ENCODE data around the gene NPSR1.
"Not testable (repeated sequence)": the region's sequence is repeated elsewhere in the genome, so short reads cannot be mapped to it uniquely, and the experiment has no call there.

Gene NPSR1

DNA sequence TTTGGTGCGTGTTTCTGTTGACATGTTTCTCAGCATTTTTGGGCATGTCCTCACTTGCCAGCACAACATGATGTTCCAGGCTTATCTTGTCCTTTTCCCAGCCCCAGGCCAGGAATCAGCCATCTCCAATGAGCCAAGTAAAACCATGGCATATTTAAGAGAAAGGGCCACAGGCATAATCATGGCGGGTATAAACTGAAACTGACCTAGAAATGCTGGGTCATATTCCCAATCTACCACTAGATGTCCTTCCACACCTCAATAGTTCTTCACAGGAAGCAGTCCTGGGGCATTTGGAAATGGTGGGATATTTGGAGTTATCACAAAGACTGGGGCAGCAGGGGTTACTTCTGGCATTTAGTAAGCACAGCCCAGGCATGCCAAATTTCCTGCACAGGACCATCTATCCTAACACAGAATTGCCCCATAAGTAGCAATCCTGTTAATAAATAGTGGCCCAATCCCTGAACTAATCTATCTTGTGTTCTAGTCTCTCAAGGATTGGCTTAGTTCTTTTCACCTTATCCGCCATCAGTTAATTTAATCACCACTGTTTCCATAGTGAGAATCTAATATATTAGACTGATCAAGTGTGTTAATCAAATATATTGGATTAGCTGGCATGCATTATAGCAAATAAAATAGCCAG is 101.6 kb downstream of the NPSR1 start:
- no peak for DNase-seq

DNA sequence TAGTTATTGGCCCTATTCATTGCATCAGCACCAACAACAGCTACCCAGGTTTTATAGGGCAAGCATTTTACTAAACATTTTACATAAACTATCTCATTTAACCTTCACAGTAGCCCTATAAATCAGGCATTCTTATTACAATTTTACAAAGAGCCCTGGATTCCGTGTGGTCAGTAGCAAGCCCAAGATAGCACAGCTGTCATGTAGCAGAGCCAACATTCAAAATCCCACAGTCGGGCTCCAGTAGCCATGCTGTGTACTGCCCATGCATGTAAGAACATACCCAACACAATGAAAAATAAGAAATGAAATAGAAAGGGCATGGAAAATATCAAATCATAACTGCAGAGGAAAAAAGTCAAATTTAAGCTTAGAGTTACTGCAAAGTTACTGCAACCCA is 102.3 kb downstream of the NPSR1 start:
- DNase-seq, result no peak

DNA sequence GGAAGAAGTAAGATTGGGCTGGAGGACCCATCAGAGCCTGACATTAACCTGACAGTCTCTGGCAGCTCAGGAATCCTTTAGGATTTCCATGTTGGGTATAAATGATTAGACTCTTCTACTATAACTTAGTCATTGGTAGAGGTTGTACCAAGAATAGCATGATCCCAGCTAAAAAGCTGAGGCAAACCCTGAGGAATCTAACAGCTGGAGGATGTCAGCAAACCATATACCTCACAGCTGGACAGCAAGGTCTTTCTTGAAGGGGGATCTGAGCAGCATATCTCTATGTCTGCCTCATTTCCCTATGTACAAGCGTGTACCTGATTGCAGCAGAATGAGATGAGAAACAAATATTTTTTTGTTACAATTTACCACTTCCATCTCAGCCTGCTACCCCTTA is 103.2 kb downstream of the NPSR1 start:
- DNase-seq, result no peak

DNA sequence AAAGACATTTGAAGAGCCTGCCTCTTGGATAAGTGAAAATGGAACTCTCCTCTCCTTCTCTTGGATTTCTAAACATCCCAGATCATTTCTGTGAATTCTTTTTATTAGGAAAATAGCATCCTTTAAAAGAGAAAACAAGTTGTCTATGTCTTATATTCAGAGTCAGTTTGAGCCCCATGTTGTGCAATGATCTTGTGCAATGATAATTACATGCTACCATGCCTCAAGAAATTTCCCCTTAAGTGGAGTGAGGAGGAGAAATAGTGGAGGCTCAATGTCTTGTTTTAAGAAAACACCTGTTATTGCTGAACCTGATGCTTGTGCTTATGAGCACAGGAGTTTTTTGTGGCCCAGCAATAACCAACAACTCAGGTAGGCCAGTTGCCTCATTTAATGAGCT is 103.6 kb downstream of the NPSR1 start:
- no peak for DNase-seq

DNA sequence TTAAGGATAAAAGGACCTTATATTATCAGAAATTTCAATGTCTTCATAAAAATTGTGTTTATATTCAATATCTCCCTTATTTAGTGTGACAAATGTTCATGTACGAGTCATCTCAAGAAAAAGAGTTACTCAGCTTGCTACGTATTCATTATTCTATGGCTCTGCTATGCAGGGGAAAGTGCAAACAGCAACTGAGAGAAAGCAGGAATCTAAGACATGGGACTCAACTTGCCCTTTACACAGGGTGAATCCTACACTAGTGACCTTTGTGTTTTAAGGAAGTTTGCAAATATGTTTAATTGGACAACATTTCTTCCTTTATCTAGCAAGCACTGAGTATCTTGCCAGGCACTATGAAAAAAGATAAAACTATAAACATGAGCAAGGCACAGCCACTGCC is 104.7 kb downstream of the NPSR1 start:
- no peak for DNase-seq

DNA sequence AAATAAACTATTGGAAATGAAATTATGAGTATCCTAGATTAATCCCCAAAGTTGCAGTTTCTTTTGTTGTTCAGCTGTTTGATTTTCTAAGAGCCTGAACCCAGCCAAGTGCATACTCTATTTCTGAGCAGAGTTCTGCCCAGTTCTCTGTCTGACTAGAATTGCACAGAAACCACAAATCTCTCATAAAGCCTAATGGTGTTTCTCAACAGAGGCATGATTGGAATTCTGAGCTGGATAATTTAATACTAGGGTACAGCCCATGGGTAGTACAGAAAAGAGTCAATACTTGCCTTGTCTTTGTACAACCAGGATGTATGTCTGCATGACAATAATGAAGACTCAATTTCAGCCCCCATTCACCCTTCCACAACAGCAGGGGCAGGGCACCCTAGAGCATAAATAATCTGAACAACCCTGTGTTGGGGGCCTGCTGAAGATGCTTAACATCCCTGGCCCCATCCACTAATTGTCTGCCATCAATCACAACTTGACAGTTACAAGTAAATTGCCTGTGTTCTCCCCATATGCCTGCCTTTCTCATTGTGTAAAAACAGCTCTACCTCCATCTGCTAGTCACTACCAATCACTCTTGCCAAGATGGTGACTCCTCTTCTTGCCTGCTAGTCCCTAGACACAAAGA is 114.4 kb downstream of the NPSR1 start:
- DNase-seq, result no peak

DNA sequence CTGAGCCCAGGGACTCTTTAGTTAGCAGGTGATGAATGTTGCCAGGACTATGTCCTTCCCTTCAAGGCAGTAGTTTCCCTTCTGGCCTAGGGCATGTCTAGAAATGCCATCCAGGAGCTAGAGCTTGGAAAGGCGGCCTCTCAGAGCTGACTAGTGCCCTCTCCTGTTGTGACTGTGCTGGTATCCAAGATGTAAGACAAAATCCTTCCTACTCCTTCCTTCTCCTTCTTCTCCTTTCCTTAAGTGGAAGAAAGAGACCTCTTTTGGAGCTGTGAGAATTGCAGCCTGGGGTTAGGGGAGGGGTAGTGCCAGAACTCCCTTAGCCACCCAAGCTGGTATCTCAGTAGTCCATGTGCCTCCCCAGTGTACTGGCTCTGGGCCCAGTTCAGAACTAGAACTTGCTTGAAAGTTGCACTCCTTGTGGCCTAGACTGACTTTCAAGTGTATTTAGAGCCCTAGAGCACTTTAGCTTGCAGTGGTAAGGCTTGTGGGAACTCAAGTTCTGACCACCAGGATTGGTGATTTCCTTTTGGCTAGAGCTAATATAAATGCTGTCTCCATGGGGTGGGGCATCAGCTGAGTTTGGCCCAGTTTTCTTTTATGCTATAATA is 118.8 kb downstream of the NPSR1 start:
- no peak for DNase-seq

DNA sequence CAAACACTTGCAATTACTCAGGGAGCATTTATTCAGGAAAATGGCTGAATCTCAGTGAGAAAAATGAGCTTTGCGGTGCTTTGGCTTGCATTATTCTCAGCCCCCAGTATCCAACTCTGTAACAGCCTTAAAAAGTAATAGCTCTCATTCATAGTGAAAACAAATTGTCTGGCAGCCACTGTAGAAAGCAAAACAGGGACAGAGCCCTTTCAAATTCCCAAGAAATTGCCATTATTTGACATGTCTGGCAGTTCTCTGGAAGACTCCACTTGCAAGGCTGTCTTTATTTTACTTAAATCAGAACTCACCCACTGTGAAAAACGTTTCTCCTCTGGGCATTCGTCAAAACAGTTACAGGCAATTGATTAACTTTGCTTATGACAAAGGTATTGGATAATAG is 122.5 kb downstream of the NPSR1 start:
- no peak for DNase-seq

DNA sequence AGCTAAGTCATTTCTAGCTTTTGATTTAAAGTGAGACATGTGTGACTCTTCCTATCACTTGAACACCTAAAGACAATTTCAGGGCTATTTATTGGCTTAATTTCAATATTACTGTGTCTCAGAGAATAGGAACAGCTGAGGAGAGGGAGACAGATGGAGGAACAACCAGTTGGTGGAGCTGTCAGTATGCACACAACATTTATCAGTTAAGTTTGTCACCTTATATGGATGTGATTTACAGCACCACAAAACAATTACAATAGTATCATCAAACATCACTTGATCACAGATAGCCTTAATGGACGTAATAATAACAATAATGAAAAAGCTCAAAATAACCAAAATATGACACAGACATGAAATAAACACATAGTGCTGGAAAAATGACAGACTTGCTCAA is 129.6 kb downstream of the NPSR1 start:
- no peak for DNase-seq

DNA sequence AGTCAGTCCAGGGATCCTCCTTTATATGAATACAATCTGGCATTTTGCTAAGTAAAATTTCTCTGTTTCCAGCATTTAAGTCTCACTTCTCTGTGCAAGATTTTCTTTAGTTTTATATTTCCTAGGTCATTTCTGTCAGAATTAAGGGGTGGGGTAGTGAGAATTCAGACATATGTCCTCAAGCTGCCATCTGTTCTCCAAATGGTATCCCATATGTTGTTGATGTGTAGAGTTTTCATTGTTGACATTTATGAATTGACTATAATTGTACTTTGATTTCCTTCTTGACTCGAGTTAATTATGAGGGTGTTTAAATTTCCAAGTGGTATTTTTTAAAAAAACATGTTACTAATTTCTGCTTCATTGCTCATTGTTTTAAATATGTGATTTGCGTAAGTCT is 148.8 kb downstream of the NPSR1 start:
- DNase-seq, result no peak

DNA sequence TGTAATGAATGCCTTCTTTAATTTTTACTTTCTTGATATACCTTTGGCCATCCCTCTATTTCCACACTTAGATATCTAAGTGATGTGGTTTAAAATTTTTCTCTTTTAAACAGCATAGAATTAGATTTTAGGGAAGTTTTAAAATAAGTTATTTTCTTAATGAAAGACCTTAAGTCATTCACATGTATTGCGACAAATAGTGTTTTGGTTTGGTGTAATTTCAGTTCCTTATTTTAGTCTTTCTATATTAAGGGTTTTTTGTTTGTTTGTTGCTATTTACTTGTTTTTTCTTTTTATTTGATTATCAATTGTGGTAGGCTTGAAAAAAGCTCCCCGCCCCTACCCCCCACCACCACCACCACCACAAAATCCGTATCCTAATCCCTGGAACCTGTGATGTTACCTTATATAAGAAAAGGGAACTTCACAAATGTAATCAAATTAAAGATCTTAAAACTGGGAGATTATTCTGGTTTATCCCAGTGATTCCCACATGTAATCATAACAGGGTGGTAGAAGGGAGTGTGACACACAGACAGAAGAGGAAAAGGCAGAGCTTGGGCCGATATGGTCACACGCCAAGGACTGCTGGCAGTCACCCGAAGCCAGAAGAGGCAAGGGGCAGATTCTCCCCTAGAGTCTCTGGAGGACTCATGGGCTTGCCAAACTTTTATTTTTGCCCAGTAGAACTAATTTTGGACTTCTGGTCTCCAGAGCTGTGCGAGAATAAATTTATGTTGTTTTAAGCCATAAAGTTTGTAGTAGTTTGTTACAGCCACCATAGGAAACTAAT is 149.7 kb downstream of the NPSR1 start:
- DNase-seq, result no peak

DNA sequence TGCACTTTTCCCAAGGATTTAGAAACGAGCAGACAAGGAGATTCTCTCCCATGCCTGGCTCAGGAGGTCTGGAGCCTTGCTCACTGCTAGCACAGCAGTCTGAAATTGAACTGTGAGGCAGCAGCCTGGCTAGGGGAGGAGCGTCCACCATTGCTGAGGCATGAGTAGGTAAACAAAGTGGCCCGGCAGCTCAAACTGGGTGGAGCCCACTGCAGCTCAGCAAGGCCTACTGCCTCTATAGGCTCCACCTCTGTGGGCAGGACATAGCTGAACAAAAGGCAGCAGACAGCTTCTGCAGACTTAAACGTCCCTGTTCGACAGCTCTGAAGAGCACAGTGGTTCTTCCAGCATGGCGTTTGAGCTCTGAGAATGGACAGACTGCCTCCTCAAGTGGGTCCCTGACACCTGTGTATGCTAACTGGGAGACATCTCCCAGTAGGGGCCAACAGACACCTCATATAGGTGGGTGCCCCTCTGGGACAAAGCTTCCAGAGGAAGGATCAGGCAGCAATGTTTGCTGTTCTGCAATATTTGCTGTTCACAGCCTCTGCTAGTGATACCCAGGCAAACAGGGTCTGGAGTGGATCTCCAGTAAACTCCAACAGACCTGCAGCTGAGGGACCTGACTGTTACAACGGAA is 156.3 kb downstream of the NPSR1 start:
- not testable (repeated sequence) for DNase-seq

DNA sequence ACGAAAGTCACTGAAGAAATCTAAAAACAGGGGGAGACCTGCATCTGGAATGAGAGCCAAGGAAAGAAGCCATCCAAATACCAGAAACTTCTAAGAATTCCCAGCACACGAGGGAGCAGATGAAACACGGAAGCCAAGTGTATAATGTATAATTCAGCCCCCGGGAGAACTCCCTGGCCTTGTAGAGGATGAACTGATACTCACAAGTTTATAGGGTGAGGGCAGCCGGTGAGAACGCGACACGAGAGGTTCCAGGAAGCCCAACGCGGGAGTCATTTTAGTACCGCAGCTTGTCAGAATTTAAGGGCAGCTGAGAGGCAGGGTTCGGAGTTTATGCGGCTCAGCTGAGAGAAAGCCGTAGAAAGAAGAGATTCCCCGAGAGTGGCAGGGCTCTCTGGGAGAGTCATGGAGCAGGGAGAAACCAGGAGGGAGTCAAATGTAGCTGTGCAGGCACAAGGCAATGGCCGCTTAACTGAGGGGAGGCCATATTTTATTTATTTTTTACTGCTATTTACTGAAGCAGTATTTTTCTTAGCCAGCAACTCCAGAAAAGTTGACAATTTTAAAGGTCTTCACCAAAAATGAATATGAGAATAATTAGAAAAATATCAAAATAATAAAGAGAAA is 164.0 kb downstream of the NPSR1 start:
- DNase-seq, result no peak

DNA sequence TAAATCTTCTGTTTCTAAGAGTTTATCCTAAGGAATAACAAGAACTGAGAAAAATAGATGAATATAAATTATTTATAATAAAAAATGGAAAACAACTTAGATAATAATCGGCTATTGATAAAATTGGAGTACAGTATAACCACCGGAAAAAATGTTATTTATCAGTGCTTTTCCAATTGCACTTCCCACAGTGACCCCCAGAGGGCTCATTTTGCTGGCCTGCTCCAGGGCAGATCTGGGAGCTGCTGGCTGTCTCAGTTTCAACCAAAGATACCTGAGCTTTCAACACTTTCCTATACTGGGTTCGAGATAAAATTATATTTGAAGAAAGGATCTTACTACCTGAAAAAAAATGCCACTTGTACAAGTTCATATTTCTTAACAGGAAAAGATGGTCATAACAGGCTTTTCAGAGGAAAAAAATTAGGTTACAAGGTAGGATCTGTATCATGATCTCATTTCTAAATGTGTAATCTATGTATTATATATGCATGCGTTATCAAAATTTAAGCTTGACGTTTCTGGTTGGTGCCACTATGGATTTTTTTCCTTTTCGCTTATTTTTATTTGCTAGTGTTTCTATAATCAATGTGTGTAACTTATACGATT is 165.7 kb downstream of the NPSR1 start:
- peak; percentile 41 for DNase-seq

DNA sequence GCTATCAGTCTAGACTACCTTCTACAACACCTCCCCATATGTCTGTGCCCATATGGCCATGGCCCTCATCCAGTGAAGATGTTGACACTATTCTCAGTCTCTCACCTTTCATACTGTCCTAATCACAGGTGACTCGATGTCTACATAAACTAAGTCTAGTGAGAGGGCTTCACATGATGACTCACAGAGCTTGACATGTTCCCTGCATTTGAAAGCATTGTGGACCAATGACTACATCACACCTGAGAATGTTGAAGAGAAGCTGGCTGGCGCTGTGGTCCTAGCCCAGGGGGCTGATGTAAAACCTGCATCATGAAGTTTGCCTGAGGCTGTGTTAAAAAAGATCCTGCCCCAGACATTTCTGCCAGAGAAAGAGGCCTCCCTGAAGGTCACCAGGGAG is 167.2 kb downstream of the NPSR1 start:
- DNase-seq, result no peak

DNA sequence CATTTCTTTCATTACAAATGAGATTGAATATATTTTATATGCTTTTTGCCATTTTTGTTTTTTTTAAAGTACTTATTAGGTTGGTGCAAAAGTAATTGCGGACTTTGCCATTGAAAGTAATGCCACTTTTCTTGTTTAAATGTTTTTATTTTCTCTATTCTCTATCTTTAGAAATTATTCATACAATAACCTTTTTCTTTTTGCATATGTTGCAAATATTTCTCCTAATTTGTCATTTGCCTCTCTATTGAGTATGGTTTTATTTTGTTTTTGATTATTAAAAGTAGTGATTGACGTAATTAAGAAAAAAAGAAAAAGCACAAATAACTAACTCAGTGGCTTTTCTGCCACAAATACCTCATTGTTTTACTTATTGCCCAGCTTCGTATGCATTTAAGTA is 172.4 kb downstream of the NPSR1 start:
- no peak for DNase-seq

DNA sequence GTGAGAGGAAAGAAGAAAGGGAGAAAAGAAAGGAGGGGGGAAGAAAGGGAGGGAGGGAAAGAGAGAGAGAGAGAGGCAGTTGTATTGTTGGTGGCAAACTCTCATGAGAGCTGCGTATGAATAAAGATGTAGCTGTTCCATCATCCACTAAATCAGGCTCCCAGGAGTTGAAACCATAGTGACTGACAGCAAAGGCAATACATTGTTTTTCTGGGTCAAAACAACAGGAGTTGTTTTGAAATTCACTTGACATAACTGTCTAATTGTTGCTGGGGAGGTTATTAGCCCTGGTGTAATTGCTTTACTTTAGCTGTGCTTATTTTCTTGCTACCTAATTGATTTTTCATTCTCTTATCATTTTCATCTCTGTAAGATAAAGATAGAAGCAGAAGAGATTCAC is 173.4 kb downstream of the NPSR1 start:
- DNase-seq, result no peak

DNA sequence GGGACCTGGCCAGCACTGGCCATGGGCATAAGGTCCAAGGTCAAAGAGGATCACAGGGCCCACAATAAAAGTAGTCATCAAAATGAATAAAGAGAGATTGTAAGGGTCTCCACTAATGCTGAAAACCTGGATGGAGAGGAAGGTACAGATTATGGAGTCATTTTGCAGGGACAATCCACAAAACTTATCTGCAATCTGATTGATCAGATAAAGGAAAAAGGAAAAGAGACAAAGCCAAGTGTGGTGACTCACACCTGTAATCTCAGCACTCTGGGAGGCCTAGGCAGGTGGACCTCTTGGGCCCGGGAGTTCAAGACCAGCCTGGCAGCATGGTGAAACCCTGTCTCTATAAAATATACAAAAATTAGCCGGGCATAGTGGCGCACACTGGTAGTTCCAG is 174.0 kb downstream of the NPSR1 start:
- DNase-seq, result no peak

DNA sequence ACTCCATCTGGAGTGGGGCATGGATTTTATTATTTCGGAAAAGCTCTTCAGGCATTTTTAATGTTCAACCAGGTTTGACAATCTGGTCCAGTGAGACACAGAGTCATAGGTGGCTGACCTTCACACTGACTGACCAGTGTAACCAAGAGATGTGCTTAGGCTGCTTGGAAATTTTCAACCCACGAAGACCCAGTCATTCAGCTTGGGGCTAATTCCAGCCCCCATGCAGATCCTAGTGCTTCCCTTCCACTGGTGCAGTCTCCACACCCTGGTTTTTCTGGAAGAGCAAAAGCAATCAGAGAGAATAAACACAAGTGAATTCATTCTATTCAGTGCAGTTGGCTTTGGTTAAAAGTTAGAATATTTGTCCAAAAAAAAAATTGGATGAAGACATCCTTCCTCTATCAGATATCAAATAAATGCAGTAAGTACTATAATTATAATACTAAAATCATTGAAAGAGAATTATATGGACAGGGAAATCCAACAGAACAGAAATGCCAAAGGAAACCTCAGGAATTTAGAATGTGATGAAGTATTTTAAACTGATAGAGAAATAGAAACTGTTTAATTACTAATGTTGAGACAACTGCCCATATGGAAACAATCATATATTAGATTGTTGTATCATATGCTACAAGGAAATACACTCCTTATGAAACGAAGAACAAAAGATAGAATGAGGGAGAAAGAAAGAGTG is 178.0 kb downstream of the NPSR1 start:
- no peak for DNase-seq

DNA sequence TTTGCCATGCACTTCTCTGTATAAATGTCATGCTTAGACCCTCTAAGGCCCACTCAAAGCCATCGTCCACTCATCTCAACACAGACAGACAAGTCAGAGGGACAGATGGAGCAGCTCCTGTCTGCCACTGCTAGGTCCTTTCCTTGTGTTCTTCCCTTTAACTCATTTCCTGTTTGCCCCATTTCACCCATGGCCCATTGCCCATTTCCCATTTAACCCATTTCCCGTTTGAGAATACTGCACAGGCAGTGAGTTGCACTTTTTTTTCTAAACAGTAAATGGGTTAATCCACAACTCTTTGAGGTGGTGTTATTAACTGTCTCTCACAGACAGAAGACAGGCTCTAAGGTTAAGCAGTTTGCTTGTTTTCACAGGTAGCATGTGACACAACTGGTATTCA is 179.3 kb downstream of the NPSR1 start:
- no peak for DNase-seq

DNA sequence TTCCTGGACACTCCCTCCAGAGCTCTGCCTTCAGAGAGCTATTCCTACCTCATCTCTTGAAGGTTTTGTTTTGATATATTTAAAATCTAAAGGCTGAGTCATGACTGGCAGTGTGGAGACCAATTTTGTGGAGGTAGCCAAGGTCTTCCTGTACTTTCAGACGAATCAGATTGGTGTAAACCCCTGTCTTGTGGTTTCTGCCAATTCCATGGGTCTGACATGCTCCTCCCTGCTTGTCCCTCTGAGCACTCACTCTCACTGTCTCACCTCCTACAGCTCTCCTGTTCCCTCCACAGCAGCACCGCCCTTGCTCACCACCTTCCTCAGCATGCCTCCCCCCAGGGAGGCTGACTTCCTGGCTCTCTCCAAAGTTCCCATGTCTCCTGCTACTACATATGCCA is 179.8 kb downstream of the NPSR1 start:
- DNase-seq, result no peak

DNA sequence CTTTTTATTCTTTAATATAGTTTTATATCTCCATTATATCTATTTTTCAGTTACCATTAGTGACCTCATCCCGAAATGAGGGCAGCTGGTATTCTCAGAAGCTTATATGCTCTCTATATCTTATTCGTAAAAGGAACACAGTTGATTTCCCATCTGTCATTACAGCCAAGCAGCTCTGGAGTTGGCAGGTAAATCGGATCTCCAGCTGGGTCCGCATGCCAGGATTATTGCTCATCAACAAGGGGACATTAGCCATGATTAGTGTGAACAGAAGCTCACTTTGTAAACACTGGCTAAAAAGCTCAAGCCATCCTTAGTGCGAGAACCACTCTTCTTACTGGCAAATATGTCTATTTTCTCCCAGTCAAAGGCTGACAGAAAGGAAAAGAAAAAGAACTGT is 180.3 kb downstream of the NPSR1 start:
- no peak for DNase-seq
